Sigmoid colon (tissue), 7 donors: ENCODE measurements around the gene MICALL2. TPM values are rescaled to one million over a fixed set of nuclear protein-coding genes. Genes with fewer than 3 reads are reported as not detected.

Experiments
- DNase-seq: peaks from one replicate; pipeline ENCODE4 v3.0.0-alpha.2; 2019
- H3K27ac ChIP-seq, 4 donors: fragments of 200-600 bp; sonication (generic); one replicate each; pipeline ENCODE4 v1.5.1; 2016 to 2019; ENCODE audit warnings: mild to moderate bottlenecking in 1 of 4
- H3K27me3 ChIP-seq, 3 donors: fragments of 200-600 bp; sonication (generic); one replicate each; pipeline ENCODE4 v1.5.1; 2019; ENCODE audit warnings: mild to moderate bottlenecking in 1 of 3
- H3K36me3 ChIP-seq, 4 donors: fragments of 200-600 bp; sonication (generic); one replicate each; pipeline ENCODE4 v1.5.1; 2016 to 2019
- H3K4me1 ChIP-seq, 4 donors: fragments of 200-600 bp; sonication (generic); one replicate each; pipeline ENCODE4 v1.5.1; 2017 to 2019
- H3K4me3 ChIP-seq, 4 donors: fragments of 200-600 bp; sonication (generic); one replicate each; pipeline ENCODE4 v1.5.1; 2017 to 2019; ENCODE audit warnings: mild to moderate bottlenecking in 2 of 4, moderate library complexity in 1 of 4
- H3K9me3 ChIP-seq, 4 donors: fragments of 200-600 bp in 3 of 4; sonication (generic) in 3 of 4; one replicate each; pipeline versions ENCODE4 v1.5.1 to v1.6.1; 2013 to 2019
- CTCF ChIP-seq, 4 experiments: fragments of 450-650 bp in 3 of 4; fragments of 200-600 bp in 1 of 4; IDR thresholded peaks; one replicate each; pipeline ENCODE4 v1.5.1; 2016 to 2019; ENCODE audit warnings: antibody characterized with exemption in 4 of 4, mild to moderate bottlenecking in 3 of 4, moderate library complexity in 2 of 4
- EP300 ChIP-seq, 4 donors: sonication (generic); formaldehyde crosslinking; IDR thresholded peaks; one replicate each; pipeline ENCODE4 v1.6.1; 2017; ENCODE audit warnings: antibody characterized with exemption in 4 of 4
- POLR2A ChIP-seq, 2 donors: fragments of 450-650 bp; IDR thresholded peaks; one replicate each; pipeline ENCODE4 v1.6.1; 2016; ENCODE audit warnings: antibody characterized with exemption in 2 of 2, mild to moderate bottlenecking in 2 of 2, moderate library complexity in 2 of 2
- POLR2AphosphoS5 ChIP-seq, 4 donors: sonication (generic); formaldehyde crosslinking; IDR thresholded peaks; one replicate each; pipeline ENCODE4 v1.6.1; 2017; ENCODE audit warnings: antibody characterized with exemption in 4 of 4
- WGBS, 2 donors: extraction: QIAGEN DNeasy Blood & Tissue Kit; methylation state at CpG; one replicate each; pipeline ENCODE4 v1.1.7; 2013; 5-methylcytosine and 5-hydroxymethylcytosine counted together
- intact Hi-C: fragments of 100-400 bp; cut with DNase I; formaldehyde crosslinking; loops from one replicate; pipeline ENCODE4 v1.15.1; 2023
- polyA plus RNA-seq, 3 donors: library from polyadenylated mRNA; stranded (reverse); fragments of 200-250 nt; gene quantifications; one replicate each; pipeline ENCODE4 v1.2.3, GENCODE V29; 2013
- total RNA-seq, 4 donors: library from RNA; depleted of rRNA; stranded (reverse); fragments of >200 nt; gene quantifications; one replicate each; pipeline ENCODE4 v1.1.0, GENCODE V29; 2016
- donor health status: healthy with polysubstance abuse.
- donor health status: Bipolar disorder and iron deficiency.
- donor health status: healthy.

MICALL2 gene
- total and polyA plus RNA-seq, 7 donors = 8.4 to 86.2 (median 30.7) TPM

DNA sequence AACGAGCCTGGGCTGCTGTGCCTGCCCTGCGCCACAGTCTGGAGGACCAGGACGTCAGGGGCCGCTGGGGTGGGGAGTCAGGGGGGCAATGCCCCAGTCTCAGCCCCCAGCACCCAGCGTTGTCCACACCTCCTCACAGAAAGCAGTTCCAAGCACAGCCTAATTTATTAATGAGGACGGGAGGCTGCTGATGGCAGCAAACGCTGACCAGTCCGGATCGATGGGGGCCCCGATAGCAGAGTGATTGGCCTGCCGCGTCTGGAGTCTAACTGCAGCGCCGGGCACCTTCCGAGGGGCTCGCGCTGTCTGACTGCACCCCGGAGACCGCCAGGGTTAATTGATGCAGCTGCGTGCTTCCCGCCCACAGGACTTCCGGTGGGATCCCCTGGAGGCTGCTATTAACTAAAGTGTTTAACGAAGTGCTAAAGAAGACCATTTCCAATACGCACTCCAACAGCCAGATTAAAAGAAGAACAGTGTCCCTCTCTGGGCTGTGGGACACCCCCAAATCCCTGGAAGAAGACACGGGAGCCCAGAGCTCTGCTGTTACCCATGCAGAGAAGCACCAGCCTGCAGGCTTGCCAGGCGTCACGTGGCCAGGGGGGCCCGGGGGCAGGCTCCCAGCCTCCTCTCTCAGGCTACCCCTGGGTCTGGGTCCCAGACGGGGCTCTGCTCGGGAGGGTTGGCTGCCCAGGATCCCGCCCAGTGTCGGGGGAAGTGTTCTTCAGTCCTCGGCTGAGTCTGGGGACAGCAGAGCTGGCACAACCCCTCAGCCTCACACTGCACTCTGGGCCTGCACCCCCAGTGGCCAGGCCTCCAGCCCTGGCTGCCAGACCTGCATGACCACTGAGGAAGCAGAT is 63.8 kb downstream of the MICALL2 start:
- H3K4me1 ChIP-seq = no peaks in the 10 kb centered on the region
- 62 to 75% methylated on average over 33 of the region's 33 CpGs for WGBS, 2 donors
- H3K4me3 ChIP-seq = no peak overlapping the region
- peaks cover 3 to 15% (median 5%) of the 10 kb centered on the region in 4 donors for H3K9me3 ChIP-seq
- no peaks in the 10 kb centered on the region for H3K36me3 ChIP-seq
- peaks cover 0 to 57% (median 16%) of the 10 kb centered on the region in 3 donors for H3K27me3 ChIP-seq
- TF ChIP-seq EP300 (IDR thresholded peaks at IDR 0.05) (no peak), POLR2AphosphoS5 (IDR thresholded peaks at IDR 0.05) (no peak)
- no peak overlapping the region for H3K27ac ChIP-seq
- no peak for DNase-seq
- intact Hi-C loops = no loop called here

GRCh38 chr7:1394371-1394770 is 64.9 kb downstream of the MICALL2 start:
- Histone ChIP-seq H3K4me1 (no peaks in the 10 kb centered on the region), H3K27me3 (peaks cover 0 to 48% (median 16%) of the 10 kb centered on the region in 3 donors), H3K4me3 (no peak overlapping the region), H3K36me3 (no peaks in the 10 kb centered on the region), H3K27ac (no peak overlapping the region), H3K9me3 (peaks cover 3 to 15% (median 5%) of the 10 kb centered on the region in 4 donors)
- DNase-seq = no peak
- intact Hi-C loops = no loop called here
- TF ChIP-seq CTCF (IDR thresholded peaks at IDR 0.05) (no peak), POLR2AphosphoS5 (IDR thresholded peaks at IDR 0.05) (no peak), EP300 (IDR thresholded peaks at IDR 0.05) (no peak), POLR2A (IDR thresholded peaks at IDR 0.05) (no peak)
- WGBS, 2 donors = 86 to 90% methylated on average over 4 of the region's 4 CpGs

DNA sequence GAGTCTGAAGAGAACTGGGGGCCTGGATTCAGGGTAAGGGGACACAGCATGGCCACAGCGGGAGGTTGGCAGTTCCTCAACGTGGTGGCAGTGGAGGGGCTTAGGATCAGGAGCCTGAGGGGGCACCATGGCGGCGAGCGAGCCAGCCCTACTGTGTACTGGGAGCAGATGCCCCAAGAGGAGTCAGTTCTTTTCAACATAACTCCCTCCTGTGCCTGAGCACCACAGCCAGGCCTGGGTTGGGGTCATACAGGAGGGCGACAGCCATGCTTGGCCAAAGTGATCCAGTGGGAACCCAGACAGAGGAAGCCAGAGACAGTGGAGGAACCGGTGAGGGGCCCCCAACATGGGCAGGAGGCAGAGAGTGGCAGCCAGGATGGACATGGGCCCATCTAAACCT is 65.8 kb downstream of the MICALL2 start:
- H3K36me3 ChIP-seq = no peaks in the 10 kb centered on the region
- H3K9me3 ChIP-seq = peaks cover 3 to 15% (median 5%) of the 10 kb centered on the region in 4 donors
- peaks cover 0 to 47% (median 24%) of the 10 kb centered on the region in 3 donors for H3K27me3 ChIP-seq
- no peak overlapping the region for H3K27ac ChIP-seq
- intact Hi-C loops = no loop called here
- WGBS, 2 donors = 71 to 81% methylated on average over 7 of the region's 7 CpGs
- no peak for DNase-seq
- no peak for TF ChIP-seq EP300 (IDR thresholded peaks at IDR 0.05)
- TF ChIP-seq POLR2A (IDR thresholded peaks at IDR 0.05) = no peak
- no peak for TF ChIP-seq CTCF (IDR thresholded peaks at IDR 0.05)
- no peak for TF ChIP-seq POLR2AphosphoS5 (IDR thresholded peaks at IDR 0.05)
- no peaks in the 10 kb centered on the region for H3K4me1 ChIP-seq
- no peak overlapping the region for H3K4me3 ChIP-seq

- Histone ChIP-seq H3K36me3 (no peaks in the 10 kb centered on the region), H3K4me1 (no peaks in the 10 kb centered on the region), H3K27ac (no peak overlapping the region), H3K4me3 (no peak overlapping the region), H3K9me3 (peaks cover under 1 to 15% (median 5%) of the 10 kb centered on the region in 4 donors), H3K27me3 (peaks cover 0 to 52% (median 26%) of the 10 kb centered on the region in 3 donors)
- TF ChIP-seq CTCF (IDR thresholded peaks at IDR 0.05) (no peak), POLR2AphosphoS5 (IDR thresholded peaks at IDR 0.05) (no peak), EP300 (IDR thresholded peaks at IDR 0.05) (no peak), POLR2A (IDR thresholded peaks at IDR 0.05) (no peak)
- intact Hi-C loops = no loop called here
- WGBS, 2 donors = 91 to 92% methylated on average over 4 of the region's 4 CpGs
- DNase-seq = no peak
Observed at GRCh38 chr7:1392556-1392955, 66.7 kb downstream of the MICALL2 start.

- no peaks in the 10 kb centered on the region for H3K4me1 ChIP-seq
- H3K36me3 ChIP-seq = no peaks in the 10 kb centered on the region
- TF ChIP-seq POLR2A (IDR thresholded peaks at IDR 0.05) (no peak), POLR2AphosphoS5 (IDR thresholded peaks at IDR 0.05) (no peak), CTCF (IDR thresholded peaks at IDR 0.05) (no peak), EP300 (IDR thresholded peaks at IDR 0.05) (no peak)
- H3K9me3 ChIP-seq = peaks cover 0 to 15% (median 5%) of the 10 kb centered on the region in 4 donors
- no peak overlapping the region for H3K27ac ChIP-seq
- no peak for DNase-seq
- WGBS, 2 donors = 85 to 88% methylated on average over 4 of the region's 4 CpGs
- intact Hi-C loops = no loop called here
- peaks cover 0 to 63% (median 36%) of the 10 kb centered on the region in 3 donors for H3K27me3 ChIP-seq
- no peak overlapping the region for H3K4me3 ChIP-seq
Observed at GRCh38 chr7:1391449-1391848, 67.8 kb downstream of the MICALL2 start.
